ENCODE results near the gene KCNIP3. TPM values are rescaled to one million over a fixed set of nuclear protein-coding genes. Genes with fewer than 3 reads are reported as not detected.

The KCNIP3 gene
- total RNA-seq, 2 donors from 2014 or later: 1.6 to 2.9 TPM

DNA sequence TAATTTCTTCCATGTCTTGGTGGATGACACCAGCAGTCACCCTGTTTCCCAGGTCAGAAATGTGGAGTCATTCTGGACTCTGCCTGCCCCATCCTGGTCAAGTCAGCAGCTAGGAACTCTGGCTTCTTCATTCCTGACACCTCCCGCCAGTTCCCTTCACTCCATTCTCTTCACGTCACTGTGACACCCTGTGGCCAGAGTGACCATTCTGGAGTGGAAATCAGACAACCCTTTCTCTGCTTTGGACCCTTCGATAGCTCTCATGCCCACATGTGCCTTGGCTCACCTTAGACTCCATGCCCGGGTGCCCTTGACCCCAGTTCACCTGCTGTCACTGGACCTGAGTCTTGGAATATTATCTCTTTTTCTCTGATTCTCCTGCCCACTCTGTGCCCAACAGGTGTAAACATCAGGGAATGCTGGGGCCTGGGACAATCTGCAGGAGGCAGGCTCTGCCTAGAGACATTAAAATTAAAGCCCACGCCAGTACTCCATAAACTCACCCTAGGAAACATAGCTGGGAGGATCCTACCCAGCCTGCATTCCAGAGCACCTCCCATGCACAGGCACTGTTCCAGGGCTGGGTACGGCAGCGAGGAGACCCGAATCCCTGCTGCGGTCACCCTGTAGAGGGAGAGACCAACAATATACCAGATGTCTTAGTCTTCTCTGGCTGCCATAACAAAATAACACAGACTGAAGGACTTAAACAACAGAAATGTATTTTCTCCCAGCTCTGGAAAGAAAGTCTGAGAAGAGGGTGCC, 64.3 kb downstream of the KCNIP3 start:
- WGBS, 2 donors: 79 to 86% methylated on average over 9 of the region's 9 CpGs
- ATAC-seq (no peak), DNase-seq (no peak)

DNA sequence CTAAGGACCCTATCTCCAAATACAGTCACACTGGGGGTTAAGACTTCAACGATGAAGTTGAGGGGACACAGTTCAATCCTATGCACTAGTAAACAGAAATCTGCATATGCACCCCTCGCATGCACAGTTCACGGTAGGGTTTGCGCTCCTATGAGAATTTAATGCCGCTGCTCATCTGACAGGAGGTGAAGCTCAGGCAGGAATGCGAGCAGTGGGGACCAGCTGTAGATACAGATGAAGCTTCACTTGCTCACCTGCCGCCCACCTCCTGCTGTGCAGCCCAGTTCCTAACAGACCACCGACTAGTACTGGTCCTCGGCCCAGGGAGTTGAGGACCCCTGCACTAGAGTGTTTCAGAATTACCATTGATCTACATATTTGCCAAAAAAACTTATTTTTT, 65.3 kb downstream of the KCNIP3 start:
- Histone ChIP-seq H3K36me3 (replicated peaks in 1 of 2; ENCODE audit: insufficient read depth in 1 of 2, low read depth in 2 of 2) (no peaks in the 10 kb centered on the region), H3K27me3 (no peaks in the 10 kb centered on the region), H3K27ac (no peak overlapping the region), H3K4me1 (no peaks in the 10 kb centered on the region), H3K4me3 (no peak overlapping the region), H3K9me3 (no peaks in the 10 kb centered on the region)
- WGBS, 2 donors: 83 to 87% methylated on average over 9 of the region's 9 CpGs
- intact Hi-C loops (cut with DNase I): no loop called here
- ATAC-seq (no peak), DNase-seq (no peak)
- TF ChIP-seq, protein P1, sequence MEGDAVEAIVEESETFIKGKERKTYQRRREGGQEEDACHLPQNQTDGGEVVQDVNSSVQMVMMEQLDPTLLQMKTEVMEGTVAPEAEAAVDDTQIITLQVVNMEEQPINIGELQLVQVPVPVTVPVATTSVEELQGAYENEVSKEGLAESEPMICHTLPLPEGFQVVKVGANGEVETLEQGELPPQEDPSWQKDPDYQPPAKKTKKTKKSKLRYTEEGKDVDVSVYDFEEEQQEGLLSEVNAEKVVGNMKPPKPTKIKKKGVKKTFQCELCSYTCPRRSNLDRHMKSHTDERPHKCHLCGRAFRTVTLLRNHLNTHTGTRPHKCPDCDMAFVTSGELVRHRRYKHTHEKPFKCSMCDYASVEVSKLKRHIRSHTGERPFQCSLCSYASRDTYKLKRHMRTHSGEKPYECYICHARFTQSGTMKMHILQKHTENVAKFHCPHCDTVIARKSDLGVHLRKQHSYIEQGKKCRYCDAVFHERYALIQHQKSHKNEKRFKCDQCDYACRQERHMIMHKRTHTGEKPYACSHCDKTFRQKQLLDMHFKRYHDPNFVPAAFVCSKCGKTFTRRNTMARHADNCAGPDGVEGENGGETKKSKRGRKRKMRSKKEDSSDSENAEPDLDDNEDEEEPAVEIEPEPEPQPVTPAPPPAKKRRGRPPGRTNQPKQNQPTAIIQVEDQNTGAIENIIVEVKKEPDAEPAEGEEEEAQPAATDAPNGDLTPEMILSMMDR (IDR thresholded peaks at IDR 0.05): no peak
- no peak for TF ChIP-seq POLR2A (IDR thresholded peaks at IDR 0.05)

More for the DNA sequence above, 64.3 kb downstream of the KCNIP3 start:
- H3K9me3 ChIP-seq: no peaks in the 10 kb centered on the region
- no peak overlapping the region for H3K27ac ChIP-seq
- no peaks in the 10 kb centered on the region for H3K4me1 ChIP-seq
- H3K4me3 ChIP-seq: no peak overlapping the region
- TF ChIP-seq POLR2A (IDR thresholded peaks at IDR 0.05): no peak
- TF ChIP-seq, protein P1 (IDR thresholded peaks at IDR 0.05): no peak
- intact Hi-C loops (cut with DNase I): no loop called here
- no peaks in the 10 kb centered on the region for H3K36me3 ChIP-seq (replicated peaks in 1 of 2; ENCODE audit: insufficient read depth in 1 of 2, low read depth in 2 of 2)
- H3K27me3 ChIP-seq: no peaks in the 10 kb centered on the region

DNA sequence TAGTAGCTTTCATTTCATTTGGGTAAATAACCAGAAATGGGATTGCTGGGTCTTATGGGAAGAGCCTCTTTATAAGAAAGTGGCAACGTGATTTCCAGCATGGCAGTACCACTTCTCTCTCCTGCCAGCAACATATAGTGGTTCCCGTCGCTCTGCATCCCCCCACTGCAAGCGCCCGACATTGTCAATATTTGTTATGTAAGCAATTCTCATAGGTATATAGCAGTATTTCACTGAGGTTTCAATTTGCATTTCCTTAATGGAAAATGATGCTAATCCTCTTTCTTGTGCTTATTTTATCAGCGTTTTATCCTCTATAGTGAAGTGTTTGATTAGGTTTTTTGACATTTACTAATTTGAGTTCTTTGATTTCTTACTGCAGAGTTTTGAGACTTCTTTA, 69.4 kb downstream of the KCNIP3 start:
- DNase-seq (no peak), ATAC-seq (no peak)
- H3K27ac ChIP-seq: no peak overlapping the region
- H3K4me3 ChIP-seq: no peak overlapping the region
- no peaks in the 10 kb centered on the region for H3K27me3 ChIP-seq
- 57 to 62% methylated on average over 6 of the region's 6 CpGs for WGBS, 2 donors
- no peaks in the 10 kb centered on the region for H3K9me3 ChIP-seq
- no peak for TF ChIP-seq POLR2A (IDR thresholded peaks at IDR 0.05)
- TF ChIP-seq, protein P1 (IDR thresholded peaks at IDR 0.05): no peak
- H3K36me3 ChIP-seq (replicated peaks in 1 of 2; ENCODE audit: insufficient read depth in 1 of 2, low read depth in 2 of 2): no peaks in the 10 kb centered on the region
- intact Hi-C loops (cut with DNase I): no loop called here
- H3K4me1 ChIP-seq: no peaks in the 10 kb centered on the region

GRCh38 chr2:95372216-95372829, 75.2 kb downstream of the KCNIP3 start:
- H3K9me3 ChIP-seq: no peaks in the 10 kb centered on the region
- H3K27ac ChIP-seq: no peak overlapping the region
- no peaks in the 10 kb centered on the region for H3K27me3 ChIP-seq
- H3K36me3 ChIP-seq (replicated peaks in 1 of 2; ENCODE audit: insufficient read depth in 1 of 2, low read depth in 2 of 2): no peaks in the 10 kb centered on the region
- H3K4me1 ChIP-seq: no peaks in the 10 kb centered on the region
- ATAC-seq (no peak), DNase-seq (no peak)
- TF ChIP-seq POLR2A (IDR thresholded peaks at IDR 0.05): no peak
- TF ChIP-seq, protein P1 (IDR thresholded peaks at IDR 0.05): no peak
- H3K4me3 ChIP-seq: no peak overlapping the region
- 88 to 90% methylated on average over 8 of the region's 8 CpGs for WGBS, 2 donors
- intact Hi-C loops (cut with DNase I): no loop called here

All from body of pancreas (tissue), 4 donors.